SKM-1 (cell line): ENCODE data around the gene RAB26.

Source experiments
- DNase-seq: peaks from one replicate; lab custom pipeline; 2025; ENCODE audit not compliant: unreplicated experiment; lab: John Stamatoyannopoulos, UW

RAB26 gene

DNA sequence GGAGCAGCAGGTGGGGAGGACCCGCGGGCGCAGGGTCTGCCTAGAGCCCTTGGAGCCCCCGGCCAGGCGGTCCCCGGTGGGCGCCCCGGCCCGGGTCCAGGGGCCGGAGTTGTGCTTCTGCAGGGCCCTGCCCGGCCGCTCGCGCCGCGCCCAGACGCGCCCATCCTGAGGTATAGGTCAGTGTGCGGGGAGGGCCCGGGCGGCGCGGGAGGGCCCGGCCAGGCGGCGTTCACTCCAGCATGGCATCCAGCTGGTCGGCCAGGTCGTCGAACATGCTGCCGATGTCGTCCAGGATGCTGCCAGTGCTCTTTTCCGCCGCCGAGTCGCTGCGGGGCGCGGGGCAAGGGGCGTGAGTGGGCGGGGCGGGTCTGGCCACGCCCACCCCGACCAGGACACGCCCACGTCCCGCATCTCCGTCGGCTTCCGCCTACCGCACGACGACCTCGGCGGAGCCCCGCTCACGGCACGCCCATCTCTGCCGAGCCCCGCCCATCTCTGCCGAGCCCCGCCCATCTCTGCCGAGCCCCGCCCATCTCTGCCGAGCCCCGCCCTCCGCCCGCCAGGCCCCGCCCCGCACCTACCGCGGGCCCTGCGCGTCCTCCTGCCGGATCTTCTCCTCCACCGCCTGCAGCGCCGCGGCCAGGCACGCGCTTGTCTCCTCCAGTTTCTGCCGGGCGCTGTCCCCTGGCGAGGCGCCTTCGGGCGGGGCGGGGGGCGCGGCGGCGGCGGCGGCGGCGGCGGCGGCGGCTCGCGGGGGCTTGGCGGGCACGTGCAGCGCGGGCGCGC is 30.1 kb downstream of the RAB26 start:
- no peak for DNase-seq

DNA sequence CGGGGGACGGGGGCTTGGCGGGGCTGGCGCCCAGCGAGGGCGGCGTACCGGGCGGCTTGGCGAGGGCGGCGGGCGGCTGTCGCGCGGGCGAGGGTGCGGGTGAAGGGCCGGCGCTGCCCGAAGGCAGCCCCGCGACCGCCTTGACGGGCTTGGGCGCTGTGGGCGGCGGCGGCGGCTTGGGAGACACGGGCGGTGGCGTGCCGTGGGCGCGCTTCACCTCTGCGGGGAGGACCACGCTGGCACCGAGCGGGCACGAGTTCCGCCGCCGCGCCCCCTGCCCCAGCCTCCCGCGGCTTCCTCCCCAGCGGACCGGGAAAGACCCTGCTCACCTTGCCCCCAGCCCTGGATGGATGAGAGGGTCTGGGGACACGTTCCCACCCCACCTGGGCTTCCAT is 30.7 kb downstream of the RAB26 start:
- DNase-seq: no peak

- DNase-seq: no peak
Observed at GRCh38 chr16:2179576-2179975, 31.2 kb downstream of the RAB26 start.

- no peak for DNase-seq
Observed at GRCh38 chr16:2180461-2180860, 32.0 kb downstream of the RAB26 start.

GRCh38 chr16:2180962-2181923 is 32.8 kb downstream of the RAB26 start:
- DNase-seq: no peak

DNA sequence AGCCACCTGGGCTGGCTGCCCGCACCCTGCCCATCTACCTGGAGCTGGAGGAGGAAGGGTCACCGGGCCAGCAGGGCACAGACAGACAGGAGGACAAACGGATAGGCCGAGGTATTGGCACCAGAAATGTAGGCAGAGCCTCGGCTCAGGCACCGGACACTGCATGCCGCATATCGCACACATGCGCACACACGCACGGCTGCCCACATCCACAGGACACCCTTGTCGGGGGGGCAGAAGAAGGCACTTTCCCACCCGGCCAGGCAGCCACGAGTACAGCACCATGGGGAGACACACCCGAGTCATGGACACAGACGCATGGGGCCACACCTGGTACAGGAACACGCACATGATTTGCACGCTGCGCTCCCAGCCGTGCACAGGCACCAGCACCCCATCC is 33.5 kb downstream of the RAB26 start:
- DNase-seq: no peak

DNA sequence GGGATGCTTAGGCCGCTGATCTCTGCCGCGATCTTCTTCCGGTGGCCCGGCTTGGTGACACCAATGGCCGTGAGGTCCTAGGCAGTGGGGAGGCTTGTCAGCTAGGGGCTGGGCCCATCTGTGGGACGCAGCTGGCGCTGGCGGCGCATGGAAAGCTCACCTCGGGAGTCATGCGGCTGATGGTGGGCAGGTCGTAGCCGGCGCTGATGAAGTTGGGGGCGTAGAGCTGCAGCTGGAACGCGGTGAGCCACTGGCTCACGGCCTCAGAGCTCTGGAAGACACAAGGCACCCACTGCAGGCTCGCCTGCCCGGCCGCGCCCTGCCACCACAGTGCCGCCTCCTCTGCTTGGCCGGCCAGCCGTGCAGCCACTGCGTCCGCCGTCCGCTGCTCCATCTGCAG is 35.2 kb downstream of the RAB26 start:
- DNase-seq: no peak

DNA sequence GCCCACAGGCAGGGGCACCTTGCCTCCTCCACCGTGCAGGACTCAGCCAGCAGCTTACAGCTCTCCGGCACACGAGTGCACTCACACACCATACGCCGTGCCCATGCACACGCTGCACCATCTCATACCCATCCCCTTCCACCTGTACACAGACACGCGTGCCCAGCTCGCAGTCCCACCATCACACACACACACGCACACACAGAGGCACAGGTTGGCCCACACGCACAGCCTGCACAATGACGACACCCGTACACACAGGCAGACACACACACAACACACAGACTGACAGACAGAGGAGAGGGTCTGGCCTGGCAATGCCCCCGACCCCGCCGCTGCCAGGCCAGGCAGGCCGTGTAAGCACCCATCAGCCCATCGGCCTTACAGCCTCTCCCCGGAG is 35.9 kb downstream of the RAB26 start:
- no peak for DNase-seq

- DNase-seq: no peak
Observed at GRCh38 chr16:2184962-2185361, 36.5 kb downstream of the RAB26 start.

- DNase-seq: no peak
Observed at GRCh38 chr16:2186064-2186463, 37.6 kb downstream of the RAB26 start.

DNA sequence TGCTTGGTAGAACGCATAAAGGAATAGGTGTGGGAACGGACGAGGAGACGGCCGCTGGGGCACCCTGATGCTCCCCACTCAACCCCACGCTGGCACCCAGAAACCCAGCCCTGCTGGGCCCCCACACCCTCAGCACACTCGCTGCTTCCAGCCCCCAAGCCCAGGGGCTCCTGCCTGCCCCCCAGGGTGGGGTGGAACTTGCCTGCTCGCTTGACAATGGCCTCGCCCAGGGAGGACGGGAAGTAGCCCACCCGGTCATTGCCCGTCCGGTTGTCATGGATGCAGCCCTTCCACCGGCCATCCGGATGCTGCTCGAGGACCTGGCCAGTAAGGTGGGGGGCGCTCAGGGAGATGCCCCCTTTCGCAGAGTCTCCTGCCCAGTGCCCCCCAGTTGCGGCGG is 38.1 kb downstream of the RAB26 start:
- DNase-seq: no peak

DNA sequence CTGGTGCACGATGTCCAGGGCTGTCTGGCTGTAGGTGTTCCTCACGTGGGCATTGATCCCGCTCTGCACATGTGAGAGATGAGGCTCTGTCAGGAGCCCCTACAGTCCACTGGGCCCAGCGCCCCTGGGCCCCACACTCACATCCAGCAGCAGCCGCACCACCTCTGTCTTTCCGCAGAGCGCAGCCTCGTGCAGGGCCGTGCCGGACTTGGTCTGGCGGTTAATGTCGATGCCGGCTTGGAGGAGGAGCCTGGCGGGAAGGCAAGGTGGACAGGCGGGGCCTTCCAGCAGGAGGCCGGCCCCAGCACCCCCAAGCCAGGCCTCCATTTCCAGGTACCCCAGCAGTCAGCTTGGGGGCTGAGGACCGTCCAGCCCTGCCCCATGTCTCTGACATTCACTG is 38.8 kb downstream of the RAB26 start:
- DNase-seq: no peak

DNA sequence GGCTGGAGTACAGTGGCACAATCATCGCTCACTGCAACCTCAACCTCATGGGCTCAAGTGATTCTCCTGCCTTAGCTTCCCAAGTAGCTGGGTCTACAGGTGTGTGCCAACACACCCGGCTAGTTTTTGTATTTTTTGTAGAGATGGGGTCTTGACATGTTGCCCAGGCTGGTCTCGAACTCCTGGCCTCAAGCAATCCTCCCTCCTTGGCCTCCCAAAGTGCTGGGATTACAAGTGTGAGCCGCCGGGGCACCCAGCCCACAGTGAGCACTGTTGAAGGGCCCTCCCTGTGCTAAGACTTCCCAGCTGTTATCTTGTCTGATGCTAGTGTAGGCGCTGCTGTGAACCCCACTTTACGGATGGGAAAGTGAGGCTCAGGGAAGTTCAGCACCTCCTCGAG is 40.0 kb downstream of the RAB26 start:
- DNase-seq: no peak

DNA sequence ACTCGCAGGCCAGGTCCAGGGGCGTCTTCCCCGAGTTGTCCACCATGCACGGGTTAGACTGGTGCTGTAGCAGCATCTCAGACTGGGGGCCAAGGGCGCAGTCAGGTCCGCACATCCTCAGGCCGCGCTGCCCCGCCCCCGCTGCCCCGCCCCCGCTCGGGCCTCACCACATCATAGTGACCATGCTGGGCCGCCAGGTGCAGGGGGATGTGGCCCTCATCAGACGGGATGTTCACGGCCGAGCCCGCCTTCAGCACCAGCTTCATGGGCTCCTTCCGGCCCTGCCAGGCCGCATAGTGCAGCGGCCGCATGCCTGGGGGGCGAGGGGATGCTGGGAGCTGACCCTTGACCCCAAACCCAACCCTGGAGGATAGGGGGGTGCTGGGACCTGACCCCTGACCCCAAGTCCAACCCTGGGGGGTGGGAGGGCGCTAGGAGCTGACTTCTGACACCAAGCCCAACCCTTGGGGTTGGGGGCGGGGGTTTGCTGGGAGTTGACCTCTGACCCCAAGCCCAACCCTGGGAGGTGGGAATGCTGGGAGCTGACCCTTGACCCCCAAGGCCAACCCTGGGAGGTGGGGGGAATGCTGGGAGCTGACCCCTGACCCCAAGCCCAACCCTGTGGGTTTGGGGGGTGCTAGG is 40.9 kb downstream of the RAB26 start:
- no peak for DNase-seq

GRCh38 chr16:2190002-2190658 is 41.7 kb downstream of the RAB26 start:
- no peak for DNase-seq

GRCh38 chr16:2190659-2191445 is 42.4 kb downstream of the RAB26 start:
- no peak for DNase-seq

GRCh38 chr16:2191446-2191706 is 43.0 kb downstream of the RAB26 start:
- DNase-seq: no peak

DNA sequence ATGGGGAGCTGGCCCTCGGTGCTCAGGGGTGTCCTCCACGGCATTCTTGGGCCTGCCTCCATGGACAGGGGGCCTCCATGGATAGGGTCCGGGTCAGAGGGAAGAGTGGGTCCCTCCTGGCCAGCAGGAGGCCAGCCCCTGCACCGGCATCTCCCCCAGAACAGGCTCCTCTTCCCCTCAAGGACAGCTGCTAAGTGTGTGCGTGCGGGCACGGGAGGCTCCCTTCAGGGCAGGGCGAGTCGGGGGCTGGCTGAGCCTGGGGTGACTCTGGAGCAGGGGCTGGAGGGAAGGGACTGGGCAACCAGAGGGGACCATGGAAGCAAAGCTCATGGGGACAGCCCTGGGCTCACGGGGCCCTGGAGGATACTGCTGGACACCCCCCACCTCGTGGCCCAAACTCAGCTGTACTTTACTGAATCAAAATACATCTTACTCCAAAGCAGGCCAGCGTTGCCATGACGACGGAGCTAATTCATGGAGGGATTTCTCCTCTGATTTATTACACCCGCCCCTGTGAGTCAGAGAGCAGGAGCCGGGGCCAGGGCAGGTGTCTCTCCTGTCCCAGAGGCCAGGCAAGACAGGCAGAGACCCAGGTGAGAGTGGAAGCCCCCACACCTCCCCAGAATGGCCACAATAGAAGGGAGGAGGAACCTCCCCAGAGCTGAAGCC is 45.9 kb downstream of the RAB26 start:
- no peak for DNase-seq

- DNase-seq: no peak
Observed at GRCh38 chr16:2194852-2195321, 46.5 kb downstream of the RAB26 start.
